Keratinocyte (primary cell): ENCODE results near the gene ARPC1A. TPM values are rescaled to one million over a fixed set of nuclear protein-coding genes. Genes with fewer than 3 reads are reported as not detected.

Experiments
- DNase-seq: peaks from one replicate; pipeline ENCODE4 v3.0.0-alpha.2; 2011; ENCODE audit warnings: low read depth, missing footprints, low spot score
- FAIRE-seq: peaks from 2 replicates; lab custom pipeline; 2011; peaks lifted over from hg19 to GRCh38; lab: Jason Lieb, UNC
- H2AFZ ChIP-seq: 2 replicates; pipeline ENCODE4 v1.6.0; 2012; ENCODE audit warnings: low read length, control low read depth, inconsistent platforms; ENCODE audit not compliant: control insufficient read depth
- H3K27ac ChIP-seq: 2 replicates; pipeline ENCODE4 v1.5.1; 2011; ENCODE audit warnings: low read length; ENCODE audit not compliant: control insufficient read depth, insufficient read depth
- H3K27me3 ChIP-seq: 3 replicates; pipeline ENCODE4 v1.6.0; 2011; ENCODE audit warnings: low read length; ENCODE audit not compliant: control insufficient read depth, insufficient read depth; ENCODE audit errors: extremely low read depth
- H3K36me3 ChIP-seq, 2 experiments: 2 replicates in 1 of 2; 3 replicates in 1 of 2; pipeline ENCODE4 v1.5.1; 2011; ENCODE audit warnings: low read length in 2 of 2, mild to moderate bottlenecking in 1 of 2; ENCODE audit not compliant: control insufficient read depth in 2 of 2, insufficient read depth in 2 of 2; ENCODE audit errors: extremely low read depth in 1 of 2
- H3K4me1 ChIP-seq: 3 replicates; pipeline ENCODE4 v1.5.1; 2011; ENCODE audit warnings: low read length; ENCODE audit not compliant: control insufficient read depth, insufficient read depth; ENCODE audit errors: extremely low read depth
- H3K4me2 ChIP-seq: 3 replicates; pipeline ENCODE4 v1.6.0; 2011; ENCODE audit warnings: low read depth, low read length; ENCODE audit not compliant: control insufficient read depth, insufficient read depth; ENCODE audit errors: extremely low read depth
- H3K4me3 ChIP-seq, 3 experiments: fragments of 200-600 bp in 1 of 3; sonication (generic) in 1 of 3; 2 replicates in 2 of 3; 3 replicates in 1 of 3; pipeline ENCODE4 v1.5.1; 2011 to 2016; ENCODE audit warnings: low read length in 3 of 3, mild to moderate bottlenecking in 3 of 3, control low read depth in 2 of 3, inconsistent platforms in 1 of 3, low read depth in 1 of 3, mixed read lengths in 1 of 3, mixed run types in 1 of 3, moderate library complexity in 1 of 3; ENCODE audit not compliant: control insufficient read depth in 2 of 3, insufficient read depth in 2 of 3; ENCODE audit errors: extremely low read depth in 1 of 3
- H3K79me2 ChIP-seq: 2 replicates; pipeline ENCODE4 v1.6.0; 2012; ENCODE audit warnings: low read length; ENCODE audit not compliant: control insufficient read depth, insufficient read depth
- H3K9ac ChIP-seq: 3 replicates; pipeline ENCODE4 v1.6.0; 2011; ENCODE audit warnings: low read length; ENCODE audit not compliant: control insufficient read depth, insufficient read depth; ENCODE audit errors: extremely low read depth
- H3K9me1 ChIP-seq: 3 replicates; pipeline ENCODE4 v1.6.0; 2011; ENCODE audit warnings: low read length; ENCODE audit not compliant: control insufficient read depth, insufficient read depth; ENCODE audit errors: extremely low read depth
- H3K9me3 ChIP-seq: 2 replicates; pipeline ENCODE4 v1.5.1; 2012; ENCODE audit warnings: low read depth, low read length; ENCODE audit not compliant: control insufficient read depth
- H4K20me1 ChIP-seq: 3 replicates; pipeline ENCODE4 v1.6.0; 2011; ENCODE audit warnings: low read length; ENCODE audit not compliant: control insufficient read depth, insufficient read depth; ENCODE audit errors: extremely low read depth
- CTCF ChIP-seq, 3 experiments: IDR thresholded peaks in 1 of 3; conservative IDR thresholded peaks in 1 of 3; optimal IDR thresholded peaks in 1 of 3; 2 replicates in 2 of 3; 3 replicates in 1 of 3; pipeline versions ENCODE3 to v1.5.1; 2011; ENCODE audit warnings: low read length in 3 of 3, mild to moderate bottlenecking in 3 of 3, moderate library complexity in 2 of 3, control low read depth in 1 of 3, inconsistent platforms in 1 of 3; ENCODE audit not compliant: insufficient read depth in 2 of 3; ENCODE audit errors: extremely low read depth in 1 of 3
- EZH2 ChIP-seq: IDR thresholded peaks from one replicate; pipeline ENCODE4 v1.6.1; 2012; ENCODE audit warnings: inconsistent platforms, mild to moderate bottlenecking, low read length, moderate library complexity
- dilution Hi-C: fragments of 300-500 bp; cut with MboI; formaldehyde crosslinking; loops from one replicate; pipeline ENCODE4 v1.7.0; 2020; ENCODE audit warnings: low sequenced_read_pairs; ENCODE audit not compliant: extremely low pct_ligation_motif_present
- polyA plus RNA-seq, 5 experiments: library from polyadenylated mRNA; depleted of rRNA in 3 of 5; stranded (reverse) in 3 of 5; stranded (forward) in 1 of 5; unstranded in 1 of 5; fragments of >200 nt; gene quantifications; 1 replicate in 1 of 5; 2 replicates in 3 of 5; 3 replicates in 1 of 5; pipeline versions ENCODE4 v1.2.1 to v1.2.3, GENCODE V29; 2011 to 2012; ENCODE audit warnings: missing spikeins in 2 of 5, low read depth in 1 of 5, low replicate concordance in 1 of 5

ARPC1A gene
- polyA plus RNA-seq, 1 donor (not counting 4 experiments of a cell fraction or from before 2014, with no cell fraction given), result 133 TPM

- H3K27me3 ChIP-seq, result no peaks in the 10 kb centered on the region
- H3K4me1 ChIP-seq, result peaks cover 8% of the 10 kb centered on the region
- no peaks in the 10 kb centered on the region for H3K9me3 ChIP-seq
- DNase-seq, result no peak
- dilution Hi-C loops, result no loop called here
- H4K20me1 ChIP-seq, result peaks cover 39% of the 10 kb centered on the region
- peak overlapping the region; percentile 43 for H3K27ac ChIP-seq
- H3K9me1 ChIP-seq, result no peaks in the 10 kb centered on the region
- H3K79me2 ChIP-seq, result peaks cover 6% of the 10 kb centered on the region
- peaks cover 45 to 59% of the 10 kb centered on the region in 2 experiments for H3K36me3 ChIP-seq
- H3K9ac ChIP-seq, result peak overlapping the region; percentile 33
- TF ChIP-seq CTCF (optimal IDR thresholded peaks at IDR 0.05 in 1 of 3, IDR thresholded peaks at IDR 0.05 in 1 of 3, conservative IDR thresholded peaks at IDR 0.05 in 1 of 3; ENCODE audit: extremely low read depth in 1 of 3, insufficient read depth in 2 of 3, low read length in 3 of 3), result no peak
- TF ChIP-seq EZH2, result no peak
- peak; percentile 17 for FAIRE-seq
- peak overlapping the region in 1 of 3 experiments; percentile 38 for H3K4me3 ChIP-seq
- H3K4me2 ChIP-seq, result peak overlapping the region; percentile 41
- no peak overlapping the region for H2AFZ ChIP-seq
Measured at GRCh38 chr7:99392659-99393354, 67.1 kb downstream of the ARPC1A start.

DNA sequence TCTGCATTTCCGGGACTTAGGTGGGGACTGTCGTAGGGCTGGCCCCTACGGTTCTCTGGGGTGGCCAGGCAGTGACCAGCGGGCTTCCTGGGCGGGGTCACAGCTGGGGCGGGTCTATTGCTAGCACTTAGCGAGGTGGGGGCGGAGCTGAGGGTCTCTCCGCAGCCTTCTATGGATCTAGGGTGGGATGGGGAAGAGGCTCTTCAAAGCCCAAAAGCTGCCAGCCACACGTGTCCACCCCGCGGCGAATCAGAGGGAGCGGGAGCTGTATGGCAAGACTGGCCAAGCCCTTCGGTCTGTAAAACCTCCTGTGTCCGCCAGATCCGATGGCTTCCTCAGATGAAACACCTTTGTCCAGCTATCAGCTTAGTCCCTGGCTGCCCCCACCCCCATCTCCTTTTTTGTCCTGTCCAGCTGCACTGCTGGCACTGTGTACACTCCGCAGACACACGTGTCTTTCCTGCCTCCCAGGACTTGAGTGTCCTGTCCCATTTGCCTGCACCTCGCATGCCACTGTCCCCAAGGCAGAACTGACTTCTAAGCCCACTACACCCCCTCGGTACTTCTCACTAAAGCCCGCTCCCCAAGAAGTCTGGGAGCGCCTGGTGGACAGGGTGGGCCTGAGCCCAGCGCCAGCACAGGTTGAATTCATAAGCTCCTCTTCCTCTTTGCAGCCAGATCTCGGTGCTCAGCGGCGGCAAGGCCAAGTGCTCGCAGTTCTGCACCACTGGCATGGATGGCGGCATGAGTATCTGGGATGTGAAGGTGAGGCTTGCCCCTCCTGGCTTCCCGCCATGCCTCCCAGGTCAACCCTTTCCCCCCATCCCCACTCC lies 67.9 kb downstream of the ARPC1A start:
- Histone ChIP-seq H3K27me3 (no peaks in the 10 kb centered on the region), H3K4me1 (peaks cover 8% of the 10 kb centered on the region), H3K79me2 (peaks cover 6% of the 10 kb centered on the region), H3K9me3 (no peaks in the 10 kb centered on the region), H3K9ac (peak overlapping the region; percentile 22), H3K4me2 (peak overlapping the region; percentile 41), H3K27ac (no peak overlapping the region), H3K4me3 (no peak overlapping the region), H2AFZ (no peak overlapping the region), H3K9me1 (no peaks in the 10 kb centered on the region), H3K36me3 (peaks cover 47 to 52% of the 10 kb centered on the region in 2 experiments), H4K20me1 (peaks cover 39% of the 10 kb centered on the region)
- FAIRE-seq, result no peak
- dilution Hi-C loops, result no loop called here
- TF ChIP-seq CTCF (optimal IDR thresholded peaks at IDR 0.05 in 1 of 3, IDR thresholded peaks at IDR 0.05 in 1 of 3, conservative IDR thresholded peaks at IDR 0.05 in 1 of 3; ENCODE audit: extremely low read depth in 1 of 3, insufficient read depth in 2 of 3, low read length in 3 of 3) (no peak), EZH2 (no peak)
- no peak for DNase-seq
